ENCODE measurements around the gene TMEM143. TPM values are rescaled to one million over a fixed set of nuclear protein-coding genes. Genes with fewer than 3 reads are reported as not detected.

The TMEM143 gene
- total RNA-seq, 1 donor = 4.3 TPM

GRCh38 chr19:48371367-48371766 lies 7.6 kb upstream of the TMEM143 start:
- H3K4me2 ChIP-seq (ENCODE audit: insufficient read depth, low read length) = no peak overlapping the region
- no peak overlapping the region for H2AFZ ChIP-seq (ENCODE audit: low read length)
- H3K79me2 ChIP-seq (ENCODE audit: insufficient read depth, low read length) = no peaks in the 10 kb centered on the region
- no peak overlapping the region for H3K27ac ChIP-seq (ENCODE audit: low read depth, low read length)
- H3K9me3 ChIP-seq (ENCODE audit: low read depth, low read length) = no peaks in the 10 kb centered on the region
- no peak overlapping the region for H3K4me3 ChIP-seq (ENCODE audit: insufficient read depth, low read length)
- H3K27me3 ChIP-seq (ENCODE audit: insufficient read depth, low read length) = no peaks in the 10 kb centered on the region
- DNase-seq (ENCODE audit: insufficient read length, low spot score, missing footprints) = no peak
- H4K20me1 ChIP-seq (ENCODE audit: insufficient read depth, low read length) = no peaks in the 10 kb centered on the region
- TF ChIP-seq, protein P1, sequence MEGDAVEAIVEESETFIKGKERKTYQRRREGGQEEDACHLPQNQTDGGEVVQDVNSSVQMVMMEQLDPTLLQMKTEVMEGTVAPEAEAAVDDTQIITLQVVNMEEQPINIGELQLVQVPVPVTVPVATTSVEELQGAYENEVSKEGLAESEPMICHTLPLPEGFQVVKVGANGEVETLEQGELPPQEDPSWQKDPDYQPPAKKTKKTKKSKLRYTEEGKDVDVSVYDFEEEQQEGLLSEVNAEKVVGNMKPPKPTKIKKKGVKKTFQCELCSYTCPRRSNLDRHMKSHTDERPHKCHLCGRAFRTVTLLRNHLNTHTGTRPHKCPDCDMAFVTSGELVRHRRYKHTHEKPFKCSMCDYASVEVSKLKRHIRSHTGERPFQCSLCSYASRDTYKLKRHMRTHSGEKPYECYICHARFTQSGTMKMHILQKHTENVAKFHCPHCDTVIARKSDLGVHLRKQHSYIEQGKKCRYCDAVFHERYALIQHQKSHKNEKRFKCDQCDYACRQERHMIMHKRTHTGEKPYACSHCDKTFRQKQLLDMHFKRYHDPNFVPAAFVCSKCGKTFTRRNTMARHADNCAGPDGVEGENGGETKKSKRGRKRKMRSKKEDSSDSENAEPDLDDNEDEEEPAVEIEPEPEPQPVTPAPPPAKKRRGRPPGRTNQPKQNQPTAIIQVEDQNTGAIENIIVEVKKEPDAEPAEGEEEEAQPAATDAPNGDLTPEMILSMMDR (IDR thresholded peaks at IDR 0.05; ENCODE audit: extremely low read depth, low read depth, low read length) = no peak
- H3K4me1 ChIP-seq (ENCODE audit: insufficient read depth, low read length) = no peaks in the 10 kb centered on the region
- H3K36me3 ChIP-seq (ENCODE audit: insufficient read depth, low read length) = no peaks in the 10 kb centered on the region

DNA sequence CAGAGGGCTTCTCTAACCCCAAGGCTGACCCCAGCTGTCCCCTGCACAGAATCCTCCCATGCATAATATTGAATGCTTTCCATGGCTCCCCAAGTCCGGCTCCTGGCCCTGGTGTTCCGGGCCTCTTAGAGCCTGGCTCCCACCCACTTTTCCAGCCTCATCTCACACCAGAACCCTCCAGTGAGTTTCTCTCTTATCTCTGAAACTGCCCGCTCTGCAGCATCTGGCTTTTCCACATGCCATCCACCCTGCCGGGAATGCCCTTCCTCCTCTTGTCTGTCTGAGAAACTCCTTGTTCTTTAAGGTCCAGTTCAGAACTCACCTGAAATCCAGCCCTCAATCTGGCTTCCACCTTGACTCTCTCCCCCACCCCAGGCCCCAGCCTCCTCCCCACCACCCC lies 7.2 kb upstream of the TMEM143 start:
- TF ChIP-seq, protein P1 (IDR thresholded peaks at IDR 0.05; ENCODE audit: extremely low read depth, low read depth, low read length) = no peak
- no peak overlapping the region for H3K27ac ChIP-seq (ENCODE audit: low read depth, low read length)
- DNase-seq (ENCODE audit: insufficient read length, low spot score, missing footprints) = no peak
- no peaks in the 10 kb centered on the region for H3K27me3 ChIP-seq (ENCODE audit: insufficient read depth, low read length)
- no peaks in the 10 kb centered on the region for H4K20me1 ChIP-seq (ENCODE audit: insufficient read depth, low read length)
- no peaks in the 10 kb centered on the region for H3K79me2 ChIP-seq (ENCODE audit: insufficient read depth, low read length)
- no peaks in the 10 kb centered on the region for H3K9me3 ChIP-seq (ENCODE audit: low read depth, low read length)
- no peak overlapping the region for H3K4me3 ChIP-seq (ENCODE audit: insufficient read depth, low read length)
- H3K36me3 ChIP-seq (ENCODE audit: insufficient read depth, low read length) = no peaks in the 10 kb centered on the region
- H3K4me1 ChIP-seq (ENCODE audit: insufficient read depth, low read length) = no peaks in the 10 kb centered on the region
- no peak overlapping the region for H2AFZ ChIP-seq (ENCODE audit: low read length)
- no peak overlapping the region for H3K4me2 ChIP-seq (ENCODE audit: insufficient read depth, low read length)

DNA sequence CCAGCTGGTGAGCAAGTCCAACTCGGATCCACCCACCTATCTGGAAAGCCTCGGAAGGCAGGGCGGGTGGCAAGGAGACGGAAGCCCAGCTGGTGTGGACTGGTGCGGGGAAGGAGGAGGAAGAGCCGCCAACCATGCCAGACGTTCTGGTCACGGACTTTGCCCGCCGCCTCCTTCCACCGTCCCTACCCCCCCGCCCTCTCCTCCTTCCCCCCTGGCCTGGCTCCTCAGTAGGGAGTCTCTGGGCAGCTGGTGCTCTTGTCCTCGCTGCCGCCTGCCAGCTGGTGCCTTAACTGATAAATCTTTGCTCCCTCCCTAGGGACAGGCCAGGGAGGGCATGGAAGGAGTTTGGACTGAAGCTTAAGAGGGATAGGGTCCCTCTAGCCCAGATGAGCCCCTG lies 5.2 kb upstream of the TMEM143 start:
- Histone ChIP-seq H3K4me1 (ENCODE audit: insufficient read depth, low read length) (peaks cover 4% of the 10 kb centered on the region), H3K4me3 (ENCODE audit: insufficient read depth, low read length) (no peak overlapping the region), H3K4me2 (ENCODE audit: insufficient read depth, low read length) (no peak overlapping the region), H4K20me1 (ENCODE audit: insufficient read depth, low read length) (no peaks in the 10 kb centered on the region), H3K9me3 (ENCODE audit: low read depth, low read length) (no peaks in the 10 kb centered on the region), H3K27ac (ENCODE audit: low read depth, low read length) (no peak overlapping the region), H3K27me3 (ENCODE audit: insufficient read depth, low read length) (no peaks in the 10 kb centered on the region), H2AFZ (ENCODE audit: low read length) (no peak overlapping the region), H3K79me2 (ENCODE audit: insufficient read depth, low read length) (no peaks in the 10 kb centered on the region), H3K36me3 (ENCODE audit: insufficient read depth, low read length) (no peaks in the 10 kb centered on the region)
- DNase-seq (ENCODE audit: insufficient read length, low spot score, missing footprints) = no peak
- TF ChIP-seq, protein P1 (IDR thresholded peaks at IDR 0.05; ENCODE audit: extremely low read depth, low read depth, low read length) = no peak

GRCh38 chr19:48367855-48368254 lies 4.1 kb upstream of the TMEM143 start:
- DNase-seq (ENCODE audit: insufficient read length, low spot score, missing footprints) = no peak
- H3K27me3 ChIP-seq (ENCODE audit: insufficient read depth, low read length) = no peaks in the 10 kb centered on the region
- H2AFZ ChIP-seq (ENCODE audit: low read length) = no peak overlapping the region
- no peak overlapping the region for H3K4me2 ChIP-seq (ENCODE audit: insufficient read depth, low read length)
- H3K4me3 ChIP-seq (ENCODE audit: insufficient read depth, low read length) = no peak overlapping the region
- H3K79me2 ChIP-seq (ENCODE audit: insufficient read depth, low read length) = no peaks in the 10 kb centered on the region
- no peak overlapping the region for H3K27ac ChIP-seq (ENCODE audit: low read depth, low read length)
- H3K4me1 ChIP-seq (ENCODE audit: insufficient read depth, low read length) = peaks cover 8% of the 10 kb centered on the region
- H4K20me1 ChIP-seq (ENCODE audit: insufficient read depth, low read length) = no peaks in the 10 kb centered on the region
- H3K36me3 ChIP-seq (ENCODE audit: insufficient read depth, low read length) = no peaks in the 10 kb centered on the region
- TF ChIP-seq, protein P1 (IDR thresholded peaks at IDR 0.05; ENCODE audit: extremely low read depth, low read depth, low read length) = no peak
- no peaks in the 10 kb centered on the region for H3K9me3 ChIP-seq (ENCODE audit: low read depth, low read length)

All from osteoblast (primary cell).